HCT116 (cell line): ENCODE measurements around the gene TSPAN33. TPM values are rescaled to one million over a fixed set of nuclear protein-coding genes. Genes with fewer than 3 reads are reported as not detected.

Source experiments
- ATAC-seq: fragments of 200-7000 bp; cut with Tn5 transposase; 2 replicates; pipeline ENCODE4 v1.9.1; 2020; ENCODE audit warnings: mild to moderate bottlenecking, moderate library complexity
- BruUV-seq: library from RNA; stranded (reverse); fragments of 400-500 nt; replicated peaks from 2 replicates; lab custom pipeline; 2021; lab: Mats Ljungman, UMichigan
- CTCF ChIA-PET: fragments of 300-600 bp; sonication (Branson Sonifier 250); formaldehyde crosslinking; loops from one replicate; lab custom pipeline; 2021; ENCODE audit warnings: antibody characterized with exemption; lab: Charles Lee
- POLR2A ChIA-PET: fragments of 300-600, 350-600 bp; sonication (Branson Sonifier 250); formaldehyde crosslinking; loops from one replicate; lab custom pipeline; 2021; ENCODE audit warnings: antibody characterized with exemption; lab: Charles Lee
- RAD21 ChIA-PET, 2 experiments: fragments of 300-600 bp; sonication (Branson Sonifier 250); formaldehyde crosslinking; loops; one replicate each; lab custom pipeline; 2023; ENCODE audit warnings: low total read pairs in 2 of 2; ENCODE audit not compliant: uncharacterized antibody in 2 of 2, unreplicated experiment in 2 of 2, low non-redundant PET in 1 of 2; lab: Charles Lee
- DNase-seq: peaks from one replicate; pipeline ENCODE4 v3.0.0-alpha.2; 2010; ENCODE audit warnings: low read depth, low spot score
- H2AFZ ChIP-seq: fragments of 200-600 bp; shearing (Covaris generic), sonication (generic); 2 replicates; pipeline ENCODE4 v1.6.1; 2017; ENCODE audit warnings: low read depth, mixed run types, mixed read lengths, antibody characterized with exemption, low read length; ENCODE audit not compliant: poor library complexity, severe bottlenecking
- H3K27ac ChIP-seq: 2 replicates; pipeline ENCODE4 v1.5.1; 2012; ENCODE audit warnings: low read depth, low read length
- H3K27me3 ChIP-seq: fragments of 200-600 bp; sonication (generic); 2 replicates; pipeline ENCODE4 v1.6.1; 2016; ENCODE audit warnings: mixed run types, low read length, mixed read lengths; ENCODE audit not compliant: insufficient read depth
- H3K36me3 ChIP-seq, 2 experiments: fragments of 200-500 bp in 1 of 2; fragments of 200-600 bp in 1 of 2; sonication (Bioruptor generic) in 1 of 2; sonication (generic) in 1 of 2; 2 replicates each; pipeline versions ENCODE4 v1.5.1 to v1.6.1; 2014 to 2016; ENCODE audit warnings: low read length in 2 of 2, inconsistent platforms in 1 of 2, mixed read lengths in 1 of 2, mixed run types in 1 of 2; ENCODE audit not compliant: insufficient read depth in 2 of 2, control insufficient read depth in 1 of 2
- H3K4me1 ChIP-seq, 2 experiments: fragments of 200-600 bp in 1 of 2; sonication (generic) in 1 of 2; 2 replicates each; pipeline versions ENCODE4 v1.5.1 to v1.6.1; 2012 to 2017; ENCODE audit warnings: low read length in 2 of 2, inconsistent platforms in 1 of 2, mild to moderate bottlenecking in 1 of 2, mixed read lengths in 1 of 2, mixed run types in 1 of 2, moderate library complexity in 1 of 2; ENCODE audit not compliant: insufficient read depth in 2 of 2, control insufficient read depth in 1 of 2
- H3K4me2 ChIP-seq: fragments of 200-600 bp; sonication (generic); 2 replicates; pipeline ENCODE4 v1.6.1; 2017; ENCODE audit warnings: mixed run types, low read length, mixed read lengths
- H3K4me3 ChIP-seq, 2 experiments: fragments of 200-600 bp in 1 of 2; sonication (generic) in 1 of 2; replicated peaks in 1 of 2; 2 replicates each; pipeline ENCODE4 v1.5.1; 2011 to 2016; ENCODE audit warnings: low read length in 2 of 2, control low read depth in 1 of 2, low read depth in 1 of 2, mild to moderate bottlenecking in 1 of 2, mixed read lengths in 1 of 2, mixed run types in 1 of 2
- H3K79me2 ChIP-seq: fragments of 200-600 bp; sonication (generic); 2 replicates; pipeline ENCODE4 v1.6.1; 2017; ENCODE audit warnings: mild to moderate bottlenecking, mixed run types, low read length, moderate library complexity, mixed read lengths; ENCODE audit not compliant: insufficient read depth
- H3K9ac ChIP-seq: fragments of 200-600 bp; sonication (generic); 2 replicates; pipeline ENCODE4 v1.6.1; 2016; ENCODE audit warnings: low read length, mixed read lengths
- H3K9me2 ChIP-seq: fragments of 200-600 bp; sonication (generic), shearing (Covaris generic); 2 replicates; pipeline ENCODE4 v1.6.1; 2017; ENCODE audit warnings: mixed run types, mild to moderate bottlenecking, moderate library complexity; ENCODE audit not compliant: insufficient read depth
- H3K9me3 ChIP-seq, 2 experiments: fragments of 200-500 bp in 1 of 2; fragments of 200-600 bp in 1 of 2; sonication (Bioruptor generic) in 1 of 2; sonication (generic) in 1 of 2; 2 replicates each; pipeline ENCODE4 v1.6.1; 2014 to 2017; ENCODE audit warnings: low read length in 2 of 2, mixed read lengths in 2 of 2, inconsistent platforms in 1 of 2, low read depth in 1 of 2, mild to moderate bottlenecking in 1 of 2, mixed run types in 1 of 2, moderate library complexity in 1 of 2; ENCODE audit not compliant: control insufficient read depth in 1 of 2, insufficient read depth in 1 of 2
- H4K20me1 ChIP-seq: fragments of 200-600 bp; sonication (generic), shearing (Covaris generic); 2 replicates; pipeline ENCODE4 v1.6.1; 2017; ENCODE audit warnings: mixed run types, mild to moderate bottlenecking, moderate library complexity; ENCODE audit not compliant: insufficient read depth
- ATF3 ChIP-seq: IDR thresholded peaks from 2 replicates; pipeline ENCODE4 v1.6.1; 2012
- CEBPB ChIP-seq: IDR thresholded peaks from 2 replicates; pipeline ENCODE4 v1.6.1; 2012; ENCODE audit warnings: low read depth
- ELF1 ChIP-seq: IDR thresholded peaks from 2 replicates; pipeline ENCODE4 v1.6.1; 2012; ENCODE audit warnings: low read depth, borderline replicate concordance
- EZH2phosphoT487 ChIP-seq: fragments of 200-600 bp; IDR thresholded peaks from 2 replicates; pipeline ENCODE4 v1.6.1; 2018; ENCODE audit warnings: antibody characterized with exemption, borderline replicate concordance
- JUND ChIP-seq: IDR thresholded peaks from 2 replicates; pipeline ENCODE4 v1.6.1; 2012
- MAX ChIP-seq: IDR thresholded peaks from 2 replicates; pipeline ENCODE4 v1.6.1; 2012
- POLR2A ChIP-seq: IDR thresholded peaks from 2 replicates; pipeline ENCODE4 v1.7.0; 2011; ENCODE audit warnings: borderline replicate concordance; ENCODE audit not compliant: insufficient read depth, insufficient read length; ENCODE audit errors: extremely low read depth
- POLR2AphosphoS5 ChIP-seq: IDR thresholded peaks from 2 replicates; pipeline ENCODE4 v1.6.1; 2011; ENCODE audit warnings: mild to moderate bottlenecking, low read depth, low read length, moderate library complexity
- RAD21 ChIP-seq: IDR thresholded peaks from 2 replicates; pipeline ENCODE4 v1.6.1; 2012; ENCODE audit warnings: low read depth, mild to moderate bottlenecking
- REST ChIP-seq: IDR thresholded peaks from 2 replicates; pipeline ENCODE4 v1.6.1; 2012; ENCODE audit warnings: low read depth
- SIN3A ChIP-seq: IDR thresholded peaks from 2 replicates; pipeline ENCODE4 v1.6.1; 2012; ENCODE audit warnings: low read depth
- SP1 ChIP-seq: IDR thresholded peaks from 2 replicates; pipeline ENCODE4 v1.6.1; 2012; ENCODE audit warnings: low read depth
- ZBTB33 ChIP-seq: IDR thresholded peaks from 2 replicates; pipeline ENCODE4 v1.6.1; 2011; ENCODE audit warnings: mild to moderate bottlenecking, low read length, moderate library complexity; ENCODE audit not compliant: insufficient replicate concordance; ENCODE audit errors: extremely low read depth
- ZFX ChIP-seq: fragments of 450-650 bp; IDR thresholded peaks from 2 replicates; pipeline ENCODE4 v1.6.1; 2017
- ZNF274 ChIP-seq: fragments of 200-500 bp; sonication (Bioruptor generic); IDR thresholded peaks from 2 replicates; pipeline ENCODE4 v1.6.1; 2014; ENCODE audit warnings: mild to moderate bottlenecking, low read depth, low read length, inconsistent platforms
- intact Hi-C: fragments of 100-400 bp; cut with micrococcal nuclease; formaldehyde crosslinking; loops from 2 replicates; pipeline ENCODE4 v1.10.0; 2022
- total RNA-seq: library from RNA; stranded (reverse); gene quantifications from one replicate; pipeline ENCODE4 v1.2.1, GENCODE V29; 2021; ENCODE audit not compliant: unreplicated experiment

TSPAN33 gene
- total RNA-seq, 1 experiment from 2014 or later = 22.2 TPM

- TF ChIP-seq REST (no peak), MAX (no peak), CEBPB (no peak)
These were observed 45.3 kb downstream of the TSPAN33 start (continued) for GRCh38 chr7:129189661-129190310.

- ChIA-PET RAD21 (no interaction called here), CTCF (no interaction called here), POLR2A (no interaction called here)
- Histone ChIP-seq H3K27me3 (no peaks in the 10 kb centered on the region), H3K27ac (no peak overlapping the region), H3K79me2 (no peaks in the 10 kb centered on the region), H3K4me3 (no peak overlapping the region), H3K36me3 (no peaks in the 10 kb centered on the region), H3K9me2 (no peaks in the 10 kb centered on the region), H3K4me1 (peaks cover 0 to 12% of the 10 kb centered on the region in 2 experiments; a peak in 1 of 4 replicates), H3K9ac (no peak overlapping the region), H3K9me3 (no peaks in the 10 kb centered on the region), H2AFZ (no peak overlapping the region), H4K20me1 (no peaks in the 10 kb centered on the region), H3K4me2 (no peak overlapping the region)
- DNase-seq (no peak), ATAC-seq (no peak)
- no TSS peak for BruUV-seq
- TF ChIP-seq SIN3A = no peak
- TF ChIP-seq EZH2phosphoT487 = no peak
- TF ChIP-seq ATF3 = no peak
- TF ChIP-seq ZBTB33 = no peak
- TF ChIP-seq ZNF274 = no peak
- TF ChIP-seq POLR2AphosphoS5 = no peak
- no peak for TF ChIP-seq ELF1
- TF ChIP-seq SP1 = no peak
- TF ChIP-seq RAD21 = no peak
- no peak for TF ChIP-seq ZFX
- no peak for TF ChIP-seq POLR2A
- TF ChIP-seq JUND = no peak
- intact Hi-C loops = no loop called here
These were observed 46.8 kb downstream of the TSPAN33 start for GRCh38 chr7:129191272-129191671.
